SIG-M5 (cell line): Measurements from ENCODE around the gene LGALS9.

Experiments used
- DNase-seq: peaks from one replicate; lab custom pipeline; 2025; lab: John Stamatoyannopoulos, UW

The LGALS9 gene

DNA sequence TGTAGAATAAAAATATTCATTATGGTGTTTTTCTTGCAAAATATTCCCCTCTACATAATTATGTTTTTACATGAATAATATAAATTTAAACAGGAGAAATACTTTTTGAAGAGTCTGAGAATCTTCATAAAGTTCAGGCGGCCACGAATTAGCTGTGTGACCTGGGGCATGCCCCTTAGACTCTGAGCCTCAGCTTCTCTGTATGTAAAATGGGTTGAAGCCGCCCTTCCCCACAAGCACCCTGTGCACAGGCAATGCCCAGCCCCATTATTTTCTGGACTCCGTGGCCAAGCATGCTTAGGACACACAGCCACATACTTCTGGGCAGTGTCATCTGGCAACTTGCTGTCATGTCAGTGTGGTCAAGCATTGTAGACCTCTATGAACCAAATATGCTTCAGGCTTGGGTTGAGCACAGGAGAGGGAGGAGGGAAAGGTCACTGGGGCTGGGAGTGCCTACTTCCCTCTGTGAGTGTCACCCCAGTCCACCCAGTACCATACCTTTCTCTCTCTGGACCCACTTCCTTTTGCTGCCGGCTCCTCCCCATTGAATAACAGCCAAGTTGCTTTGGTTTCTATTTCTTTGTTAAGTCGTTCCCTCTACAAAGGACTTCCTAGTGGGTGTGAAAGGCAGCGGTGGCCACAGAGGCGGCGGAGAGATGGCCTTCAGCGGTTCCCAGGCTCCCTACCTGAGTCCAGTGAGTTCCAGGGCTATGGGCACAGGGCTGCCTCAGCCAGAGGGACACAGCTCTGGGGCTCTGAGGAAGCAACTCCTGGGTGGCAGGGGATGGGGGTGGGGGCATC is at the start of gene LGALS9:
Gene LGALS9 (plus strand): TSS at position 582 of the 804 bp plus-strand sequence. CDS start 78 bp downstream, at position 660.
- DNase-seq, result peak; percentile 52

DNA sequence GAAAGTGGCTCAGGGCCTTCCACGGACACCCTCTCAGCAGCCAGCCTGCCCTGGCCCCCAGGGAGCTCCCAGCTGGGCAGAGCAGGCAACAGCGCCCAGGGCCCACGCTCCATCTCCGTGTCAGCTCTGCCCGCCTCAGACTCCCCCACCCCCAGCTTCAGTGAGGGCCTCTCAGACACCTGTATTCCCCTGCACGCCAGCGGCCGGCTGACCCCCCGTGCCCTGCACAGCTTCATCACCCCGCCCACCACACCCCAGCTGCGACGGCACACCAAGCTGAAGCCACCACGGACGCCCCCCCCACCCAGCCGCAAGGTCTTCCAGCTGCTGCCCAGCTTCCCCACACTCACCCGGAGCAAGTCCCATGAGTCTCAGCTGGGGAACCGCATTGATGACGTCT is 48.3 kb upstream of the LGALS9 start:
- DNase-seq, result no peak

DNA sequence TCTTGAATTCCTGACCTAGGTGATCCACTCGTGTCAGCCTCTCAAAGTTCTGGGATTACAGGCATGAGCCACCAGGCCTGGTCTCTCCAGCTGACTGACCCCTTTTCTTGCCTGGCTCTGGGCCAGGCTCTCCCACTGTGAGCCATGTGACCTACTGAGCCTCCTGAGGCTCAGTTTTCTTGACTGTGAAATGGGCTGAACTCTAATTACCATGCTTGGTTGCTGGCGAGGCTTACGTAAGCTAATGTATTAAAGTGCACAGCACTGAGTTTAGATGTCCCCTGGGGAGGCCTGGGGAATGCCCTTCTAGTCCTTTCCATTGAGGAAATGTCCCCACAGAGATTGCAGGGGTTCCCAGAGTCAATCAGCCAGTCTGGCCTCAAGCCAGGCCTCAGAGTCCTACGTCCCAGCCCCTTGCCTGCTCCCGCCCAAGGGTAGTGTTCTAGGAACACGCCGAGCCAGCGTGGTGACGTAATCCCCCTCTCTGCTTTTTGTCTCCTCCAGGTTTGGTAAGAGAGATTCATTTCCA is 45.8 kb upstream of the LGALS9 start:
- DNase-seq, result no peak

DNA sequence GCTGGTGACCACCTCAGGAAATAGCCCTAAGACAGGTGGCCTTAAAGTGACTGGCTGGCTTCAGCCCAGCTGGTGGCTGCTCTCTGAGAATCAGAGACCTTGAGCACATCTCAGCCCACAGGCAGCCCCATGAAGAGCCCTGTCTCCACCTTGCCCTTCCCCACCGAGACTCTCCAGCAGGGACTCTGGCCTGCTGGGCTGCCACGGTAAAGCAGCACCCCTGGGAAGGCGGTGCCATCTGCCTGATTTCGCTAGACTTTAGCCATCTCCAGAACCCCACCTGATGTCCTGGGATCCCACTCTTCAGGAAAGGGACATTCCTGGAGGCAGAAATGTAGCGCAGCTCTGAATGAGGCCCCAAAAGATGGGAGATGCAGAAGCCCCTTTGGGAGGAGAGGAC is 45.2 kb upstream of the LGALS9 start:
- DNase-seq, result no peak

DNA sequence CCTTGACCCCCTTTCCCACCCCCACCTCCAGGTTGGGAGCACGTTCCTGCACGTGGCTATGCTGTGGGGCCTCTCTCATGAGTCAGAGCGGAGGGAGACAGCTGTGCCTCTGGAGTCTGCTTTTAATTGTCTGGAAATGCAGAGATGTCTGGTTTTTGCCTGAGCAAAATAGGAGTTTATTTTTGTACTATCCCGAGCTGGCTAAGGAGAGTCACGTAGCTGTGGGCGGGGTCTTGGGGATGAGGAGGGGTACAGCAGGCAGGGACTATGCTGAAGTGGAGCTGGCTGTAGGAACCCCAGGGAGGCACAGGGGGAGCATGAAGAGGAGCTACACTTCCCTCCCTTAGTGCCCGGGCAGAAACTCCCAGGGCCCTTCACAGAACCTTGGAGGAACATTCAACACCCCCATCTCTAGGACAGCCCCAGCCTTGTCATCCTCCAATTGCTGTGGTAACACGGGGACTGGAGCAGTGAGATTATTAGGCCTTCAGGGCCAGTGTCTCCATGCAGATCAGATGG is 44.7 kb upstream of the LGALS9 start:
- DNase-seq, result no peak

DNA sequence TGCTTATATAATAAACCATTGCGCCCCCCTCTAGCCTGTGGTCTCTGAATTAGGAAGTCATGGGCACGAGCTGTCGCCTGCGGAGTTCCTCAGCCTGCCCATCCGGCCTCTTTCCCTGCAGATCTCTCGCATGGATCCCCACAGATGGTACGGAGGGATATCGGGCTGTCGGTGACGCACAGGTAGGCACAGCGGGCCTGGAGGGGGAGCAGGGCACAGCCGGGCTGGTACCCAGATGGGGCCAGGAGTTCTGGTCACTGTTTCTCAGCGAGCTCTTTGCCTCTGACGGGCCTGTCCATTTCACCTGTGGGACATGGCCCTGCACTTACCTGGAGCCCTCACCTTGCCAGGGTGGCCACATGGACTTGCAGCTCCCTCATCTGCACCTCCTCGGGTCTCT is 42.6 kb upstream of the LGALS9 start:
- no peak for DNase-seq

DNA sequence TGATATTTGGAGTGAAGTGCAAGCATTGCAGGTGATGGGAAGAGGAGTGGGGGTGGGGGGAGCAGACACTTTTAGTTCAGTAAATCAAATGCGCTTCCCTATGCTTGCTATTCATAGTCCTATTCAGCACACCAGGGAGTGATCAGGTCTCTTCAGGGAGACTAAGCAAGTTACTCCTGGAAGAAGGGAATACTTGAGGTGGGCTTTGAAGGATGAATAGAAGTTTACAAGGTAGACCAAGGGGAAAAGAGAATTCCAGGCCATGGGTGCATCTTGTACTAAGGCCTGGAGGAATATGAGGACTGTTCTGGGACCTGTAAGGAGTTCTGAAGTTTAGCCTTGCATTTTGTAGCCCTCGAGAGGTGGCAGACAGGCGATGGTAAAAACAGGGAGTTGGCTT is 40.1 kb upstream of the LGALS9 start:
- no peak for DNase-seq

DNA sequence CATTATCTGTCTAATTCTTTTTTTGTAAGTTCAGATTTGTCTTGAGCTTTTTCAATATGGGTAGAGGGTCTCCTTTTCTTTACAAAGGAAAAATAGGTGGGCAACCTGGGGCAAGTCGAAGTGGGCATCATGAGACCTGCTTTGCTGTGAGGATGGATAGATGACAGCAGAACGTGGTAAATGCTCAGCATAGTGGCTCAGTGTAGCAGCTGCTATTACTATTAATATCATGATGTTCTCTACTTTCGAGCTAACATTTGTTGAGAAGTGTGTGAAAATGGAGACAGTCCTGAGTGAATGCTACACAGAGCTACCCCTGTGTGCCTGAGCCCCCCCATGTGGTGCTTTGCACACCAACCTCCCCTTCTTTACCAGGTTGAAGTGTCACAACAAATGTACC is 39.0 kb upstream of the LGALS9 start:
- DNase-seq, result no peak

DNA sequence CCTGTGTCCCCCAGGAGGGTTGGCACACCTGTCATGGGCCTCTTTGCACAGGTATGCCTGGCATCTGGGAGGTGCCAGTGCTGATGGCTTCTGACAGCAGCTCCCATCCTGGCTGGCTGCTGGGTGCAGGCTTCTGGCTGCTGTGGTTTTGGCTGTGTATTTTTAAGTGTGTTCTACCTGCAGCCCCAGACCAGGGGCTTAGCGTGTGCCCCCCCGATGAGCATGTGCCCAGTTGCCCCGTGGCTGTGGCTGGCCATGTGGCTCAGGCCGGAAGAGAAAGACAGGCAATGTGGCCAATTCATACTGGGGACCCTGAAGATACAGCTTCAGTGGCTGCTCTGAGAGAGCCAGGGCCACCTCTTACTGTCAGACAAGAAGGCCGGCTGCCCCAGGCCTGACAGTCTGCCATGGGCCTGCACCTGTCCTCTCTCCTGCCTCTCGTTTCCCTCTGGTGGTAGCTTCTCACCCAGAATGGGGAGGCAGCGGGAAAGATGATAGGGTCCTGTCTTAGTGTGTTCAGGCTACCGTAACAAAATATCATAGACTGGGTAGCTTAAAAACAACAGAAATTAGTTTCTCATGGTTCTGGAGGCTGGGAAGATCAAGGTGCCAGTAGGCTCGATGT is 37.6 kb upstream of the LGALS9 start:
- no peak for DNase-seq

DNA sequence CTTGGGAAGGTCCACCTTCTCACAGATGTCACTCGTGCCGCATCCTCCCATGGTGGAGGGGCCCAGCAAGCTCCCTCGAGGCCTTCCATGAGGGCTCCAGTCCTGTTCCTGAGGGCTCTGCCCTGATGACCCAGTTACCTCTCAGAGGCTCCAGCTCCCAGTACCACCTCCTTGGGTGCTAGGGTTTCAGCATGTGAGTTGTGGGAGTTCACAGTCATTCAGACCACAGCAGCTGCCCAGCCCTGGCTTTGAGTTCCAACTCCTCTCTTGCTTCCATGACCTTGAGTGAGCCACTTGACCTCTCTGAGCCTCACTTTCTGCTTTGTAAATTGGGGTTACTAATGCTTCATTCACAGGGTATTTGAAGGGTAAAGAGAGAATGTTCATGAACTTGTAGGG is 37.1 kb upstream of the LGALS9 start:
- DNase-seq, result no peak

DNA sequence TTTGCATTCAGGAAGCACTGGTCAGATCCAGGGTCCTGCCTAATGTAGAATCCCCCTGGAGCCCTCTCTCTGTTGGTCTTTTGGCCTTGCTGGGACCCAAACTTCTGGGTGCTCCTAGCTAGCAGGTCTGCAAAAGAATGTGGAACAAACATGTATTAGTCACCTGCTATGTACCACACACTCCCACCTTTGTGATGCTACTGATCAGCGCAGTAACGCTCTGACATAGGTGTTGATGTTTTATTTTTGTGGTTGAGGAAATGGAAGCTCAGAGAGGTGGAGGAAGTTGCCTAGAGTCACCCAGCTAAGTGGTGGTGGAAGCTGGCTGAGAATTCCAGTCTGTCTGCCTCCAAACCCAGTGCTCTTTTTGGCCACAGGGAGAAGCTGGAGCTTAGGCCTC is 35.8 kb upstream of the LGALS9 start:
- no peak for DNase-seq

DNA sequence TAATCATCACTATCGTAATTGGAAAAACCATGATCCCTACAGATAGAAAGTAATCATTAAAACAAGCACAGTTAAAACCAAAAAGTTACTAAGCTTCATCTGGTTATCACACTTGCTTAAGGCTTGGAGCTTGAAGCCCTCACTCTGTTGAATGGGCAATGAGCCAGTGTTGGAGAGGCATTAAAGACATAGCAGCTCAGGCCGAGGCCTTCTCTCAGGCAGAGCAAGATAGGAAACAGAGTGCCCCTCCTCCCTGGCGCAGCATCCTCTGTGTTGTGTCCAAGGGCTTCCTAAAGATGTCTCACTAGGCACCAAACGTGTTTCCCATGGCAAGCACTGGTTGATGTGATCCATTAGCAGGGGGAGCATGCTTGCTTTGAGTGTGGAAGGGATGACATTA is 34.9 kb upstream of the LGALS9 start:
- DNase-seq, result no peak

DNA sequence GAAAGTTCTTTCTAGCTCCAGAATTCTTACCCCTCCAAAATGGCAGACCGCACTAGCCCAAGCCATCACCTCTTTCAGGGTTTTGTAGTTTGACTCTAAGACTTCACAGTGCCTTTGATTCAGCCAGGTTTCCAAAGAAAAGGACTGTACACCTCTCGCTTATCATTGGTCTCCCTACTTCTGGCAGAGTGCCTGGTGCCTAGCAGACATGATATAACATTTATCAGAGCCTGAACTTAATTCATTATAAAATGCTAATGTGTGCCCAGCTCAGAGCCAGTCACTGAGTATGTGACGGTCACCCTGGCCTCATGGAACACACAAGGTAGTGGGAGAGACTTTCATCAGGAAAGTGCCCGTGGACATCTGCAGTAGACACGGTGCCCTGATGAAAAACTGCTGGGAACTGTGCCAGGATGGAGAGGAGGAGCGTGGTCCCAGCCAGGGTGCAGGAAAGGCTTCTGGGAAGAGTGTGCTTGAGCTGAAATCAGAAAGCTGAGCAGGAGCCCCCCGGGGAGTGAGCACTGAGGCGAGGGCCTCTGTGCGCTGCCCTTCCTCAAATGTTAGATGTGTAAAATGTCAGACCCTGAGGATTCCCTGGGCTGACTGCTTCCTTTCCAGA is 34.3 kb upstream of the LGALS9 start:
- no peak for DNase-seq

DNA sequence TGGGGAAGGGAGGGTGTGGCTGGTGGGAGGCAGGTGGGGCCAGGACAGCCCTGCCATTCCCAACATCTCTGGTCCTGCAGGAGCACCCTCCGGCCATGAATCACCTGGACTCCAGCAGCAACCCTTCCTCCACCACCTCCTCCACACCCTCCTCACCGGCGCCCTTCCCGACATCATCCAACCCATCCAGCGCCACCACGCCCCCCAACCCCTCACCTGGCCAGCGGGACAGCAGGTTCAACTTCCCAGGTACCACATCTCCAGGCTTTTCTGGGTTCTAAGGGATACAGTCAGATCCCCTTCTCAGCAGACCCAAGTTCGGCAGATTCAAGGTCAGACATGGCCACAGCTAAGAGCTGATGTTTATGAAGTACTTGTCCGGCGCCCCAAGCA is 33.8 kb upstream of the LGALS9 start:
- no peak for DNase-seq

DNA sequence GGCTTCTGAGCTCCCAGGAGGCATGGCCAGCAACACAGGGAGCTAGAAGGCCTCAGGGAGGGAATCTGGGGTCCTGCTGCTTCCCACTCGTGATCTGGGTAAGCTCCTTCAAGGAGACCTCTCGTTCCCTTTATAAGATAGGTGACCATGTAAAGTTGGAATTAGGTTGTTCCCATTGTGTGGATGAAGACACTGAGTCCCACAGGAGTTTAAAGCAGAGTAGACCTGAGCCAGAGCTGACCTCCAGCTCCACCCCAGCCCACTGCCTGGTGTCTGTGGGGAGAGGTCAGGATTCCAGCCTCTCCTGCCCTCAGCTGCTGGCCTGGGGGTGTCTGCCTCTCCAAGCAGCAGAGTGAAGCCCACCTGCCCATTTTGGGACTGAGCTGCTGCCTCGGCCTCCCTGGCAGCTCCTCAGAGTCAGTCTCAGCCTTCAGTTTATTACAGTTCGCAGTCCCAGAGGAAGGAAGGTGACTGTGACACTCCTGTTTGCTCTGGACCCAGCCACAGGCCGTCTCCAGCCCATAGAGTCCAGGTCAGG is 33.1 kb upstream of the LGALS9 start:
- DNase-seq, result no peak

DNA sequence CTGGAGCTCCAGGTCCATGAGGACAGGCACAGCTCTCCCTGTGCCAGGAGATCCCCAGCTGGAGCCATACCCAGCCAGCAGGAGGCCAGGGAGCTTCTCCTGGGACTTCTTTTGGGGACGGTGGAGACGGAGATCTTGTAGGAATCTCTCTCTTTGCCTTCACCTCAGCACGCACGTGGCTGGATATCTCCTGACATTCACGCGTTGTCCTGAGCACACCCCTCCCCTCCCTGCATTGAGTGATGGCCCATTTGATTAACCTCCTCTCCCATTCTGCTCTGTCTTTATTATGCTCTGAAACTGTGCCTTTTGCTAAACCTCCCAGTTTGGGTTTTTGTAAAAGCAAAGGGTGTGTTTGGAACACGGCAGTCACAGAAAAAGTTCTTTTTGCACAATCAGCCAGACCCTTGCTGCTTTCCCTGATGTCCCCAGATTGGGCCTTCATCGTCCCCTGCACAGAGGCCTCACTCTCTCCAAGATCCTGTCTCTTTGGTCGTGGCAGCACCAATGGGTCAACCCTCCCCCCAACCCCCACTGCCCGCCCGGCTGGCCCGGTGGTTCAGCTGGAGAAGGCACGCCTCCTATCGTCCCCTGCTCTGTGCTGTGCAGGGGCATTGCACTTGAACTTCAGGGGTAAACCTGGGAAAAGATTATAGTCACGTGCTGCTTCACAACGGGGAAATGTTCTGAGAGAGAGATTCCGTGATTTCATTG is 32.5 kb upstream of the LGALS9 start:
- DNase-seq, result no peak

DNA sequence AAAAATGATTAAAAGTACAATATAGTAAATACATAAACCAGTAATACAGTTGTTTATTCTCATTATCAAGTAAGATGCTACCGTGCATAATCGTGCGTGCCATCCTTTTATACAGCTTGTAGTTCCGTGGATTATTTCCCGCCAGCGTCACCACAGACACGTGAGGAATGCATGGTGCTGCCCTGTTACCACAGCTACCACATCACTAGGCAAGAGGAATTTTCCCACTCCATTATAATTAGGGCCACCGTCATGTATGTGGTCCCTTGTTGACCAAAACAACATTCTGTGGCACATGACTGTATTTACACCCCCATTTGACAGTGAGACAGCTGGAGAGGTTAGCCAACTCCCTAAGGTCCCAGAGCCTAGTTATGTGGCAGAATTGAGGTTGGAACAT is 30.5 kb upstream of the LGALS9 start:
- no peak for DNase-seq

DNA sequence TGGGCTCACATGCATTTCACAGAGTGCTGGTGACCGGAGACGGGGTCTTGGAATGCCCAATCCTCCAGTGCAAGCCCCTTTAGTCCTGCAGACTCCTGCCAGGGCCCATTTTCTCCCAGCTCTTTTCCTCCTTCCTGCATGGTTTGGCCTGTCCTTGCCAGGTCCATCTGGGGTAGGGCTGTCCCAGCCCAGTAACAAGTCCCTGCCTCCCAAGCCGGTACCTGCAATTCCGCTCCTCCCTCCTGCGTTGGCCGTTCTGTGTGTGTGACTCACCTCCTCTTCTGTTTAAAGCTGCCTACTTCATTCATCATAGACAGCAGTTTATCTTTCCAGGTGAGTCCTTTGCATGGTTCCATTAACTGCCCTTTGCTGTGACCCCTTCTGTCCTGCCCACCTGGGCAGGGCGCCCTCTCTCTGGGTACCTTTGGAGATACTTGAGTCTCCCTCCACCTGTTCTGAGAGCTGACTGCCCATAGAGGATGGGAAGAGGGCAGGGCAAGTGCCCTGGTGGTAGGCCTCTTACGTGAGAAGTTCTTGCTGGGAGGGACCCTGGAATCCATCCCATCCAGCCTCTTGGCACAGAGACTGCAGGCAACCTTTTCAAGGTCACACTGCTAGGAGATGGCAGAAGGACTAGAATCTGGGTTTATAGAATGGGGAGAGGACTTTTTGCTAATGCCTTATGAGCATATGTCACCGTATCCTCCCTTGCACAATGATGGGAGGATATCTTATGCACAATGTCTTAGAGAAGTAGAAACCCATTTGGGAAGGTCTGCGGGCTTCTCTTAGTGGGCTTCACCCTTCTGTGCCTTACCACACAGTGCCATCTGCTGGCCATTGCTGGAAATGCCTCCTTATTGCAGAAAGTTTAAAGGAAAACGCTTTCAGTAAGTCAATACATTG is 29.7 kb upstream of the LGALS9 start:
- DNase-seq, result no peak

DNA sequence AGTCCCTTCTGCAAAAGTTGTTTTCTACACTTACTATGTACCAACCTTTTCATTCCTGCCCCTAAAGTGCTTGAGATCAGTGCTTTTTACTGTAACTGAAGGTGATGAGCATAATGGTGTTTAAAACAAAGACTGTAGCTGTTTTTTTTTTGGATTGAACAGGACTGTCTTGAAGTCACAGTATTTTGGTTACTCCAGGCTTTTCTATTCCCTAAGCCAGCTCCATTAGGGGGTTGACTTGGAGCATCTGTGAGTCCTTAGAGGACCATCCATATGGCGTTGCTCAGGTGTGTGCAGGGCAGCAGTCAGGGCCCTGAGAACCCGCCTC is 29.0 kb upstream of the LGALS9 start:
- no peak for DNase-seq

DNA sequence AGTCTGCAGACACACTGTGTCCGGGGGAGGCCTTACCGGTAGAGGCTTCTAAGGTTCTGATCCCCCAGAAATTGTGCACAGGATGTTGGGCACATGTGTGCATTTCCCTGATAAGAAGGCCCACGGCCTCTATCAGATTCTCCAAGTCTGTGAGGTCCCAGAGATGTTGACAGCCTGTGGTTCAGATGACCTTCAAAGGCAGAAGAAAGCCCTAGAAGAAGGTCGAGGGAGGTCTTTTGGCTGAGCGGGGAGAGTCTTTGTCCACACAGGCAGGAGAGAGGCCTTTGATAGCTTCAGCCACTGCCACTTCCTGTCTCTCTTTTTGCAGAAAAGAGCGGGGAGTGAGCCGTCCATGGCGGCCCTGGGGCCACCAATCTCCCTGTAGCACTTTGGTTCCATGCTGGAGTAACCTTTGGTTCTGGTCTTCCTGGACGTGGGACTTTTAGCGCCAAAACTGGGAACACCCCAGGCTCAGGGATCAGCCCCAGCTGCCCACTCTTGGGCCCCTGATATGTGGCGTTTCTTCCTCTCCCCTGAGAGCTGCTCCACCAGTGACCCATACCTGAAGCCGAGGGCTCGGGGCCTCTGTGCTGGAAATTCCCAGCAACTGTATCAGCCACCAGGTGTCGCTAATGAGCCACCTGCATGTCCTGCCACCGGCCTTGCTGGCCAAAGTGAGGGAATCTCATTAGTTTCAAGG is 28.1 kb upstream of the LGALS9 start:
- DNase-seq, result no peak

DNA sequence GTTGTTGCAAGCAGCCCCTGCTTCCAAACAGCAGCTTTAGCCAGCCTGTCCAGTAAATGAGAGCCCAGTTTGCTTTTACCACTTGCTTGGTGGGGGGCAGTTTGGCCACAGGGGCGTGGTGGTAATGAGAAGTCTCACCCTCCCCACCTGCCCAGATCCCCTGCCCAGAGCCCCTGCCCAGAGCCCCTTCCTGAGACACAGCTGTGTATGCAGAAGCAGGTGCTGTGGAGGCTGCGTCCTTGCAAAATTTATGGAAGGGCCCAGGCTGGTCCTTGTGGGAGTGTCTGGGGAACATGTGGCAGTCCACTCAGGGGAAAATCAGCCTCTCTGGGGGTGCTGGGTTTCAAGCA is 27.6 kb upstream of the LGALS9 start:
- no peak for DNase-seq
